Medulla oblongata (tissue), 1 donor: ENCODE measurements around the gene CLCC1.

Experiments
- DNase-seq: peaks from one replicate; pipeline ENCODE4 v3.0.0-alpha.2; 2015; ENCODE audit errors: extremely low spot score

Gene CLCC1

DNA sequence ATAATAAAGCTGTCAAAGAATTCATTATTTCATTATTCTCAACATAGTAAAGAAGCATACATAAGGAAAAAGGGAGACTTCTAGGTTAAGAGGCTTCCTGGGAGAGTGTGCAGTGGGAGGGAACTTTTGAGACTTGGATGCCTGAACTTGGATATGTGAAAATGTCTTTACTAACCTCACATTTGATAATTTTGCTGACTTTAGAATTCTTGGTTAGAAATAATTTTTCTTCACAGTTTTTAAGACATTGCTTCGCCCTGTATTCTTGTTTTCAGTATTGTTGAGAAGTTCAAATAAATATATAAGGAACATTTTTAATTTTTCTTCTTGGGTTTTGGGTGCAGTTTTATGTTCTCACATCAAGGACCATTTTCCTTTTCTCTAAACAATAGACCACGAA, 46.5 kb downstream of the CLCC1 start:
- DNase-seq = no peak
